HUDEP-2 (cell line): Measurements from ENCODE around the gene KRT34.
"Not testable (repeated sequence)": the region's sequence is repeated elsewhere in the genome, so short reads cannot be mapped to it uniquely, and the experiment has no call there.

Experiments used
- DNase-seq, 76 experiments: peaks; one replicate each; lab custom pipeline; 2025; ENCODE audit not compliant: unreplicated experiment in 76 of 76; lab: John Stamatoyannopoulos, UW

Gene KRT34

DNA sequence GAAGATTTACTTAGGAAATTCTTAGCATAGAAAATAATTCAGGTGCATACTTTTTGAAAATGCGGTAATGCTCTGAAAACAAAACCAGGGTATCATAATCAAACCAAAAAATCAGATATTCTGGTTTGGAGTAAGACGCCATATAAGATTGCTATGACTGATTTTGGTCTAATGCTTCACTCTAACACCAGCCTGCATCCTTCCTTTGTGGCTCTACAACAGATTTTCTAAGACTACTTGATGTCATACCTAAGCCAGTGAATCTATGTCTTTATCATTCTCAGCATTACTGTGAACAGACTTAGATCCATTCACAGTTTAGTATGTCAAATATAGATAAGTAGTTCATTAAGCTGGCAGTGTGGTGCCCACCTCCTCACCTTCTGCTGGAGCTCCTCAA, 13.1 kb downstream of the KRT34 start:
- no peak for DNase-seq

DNA sequence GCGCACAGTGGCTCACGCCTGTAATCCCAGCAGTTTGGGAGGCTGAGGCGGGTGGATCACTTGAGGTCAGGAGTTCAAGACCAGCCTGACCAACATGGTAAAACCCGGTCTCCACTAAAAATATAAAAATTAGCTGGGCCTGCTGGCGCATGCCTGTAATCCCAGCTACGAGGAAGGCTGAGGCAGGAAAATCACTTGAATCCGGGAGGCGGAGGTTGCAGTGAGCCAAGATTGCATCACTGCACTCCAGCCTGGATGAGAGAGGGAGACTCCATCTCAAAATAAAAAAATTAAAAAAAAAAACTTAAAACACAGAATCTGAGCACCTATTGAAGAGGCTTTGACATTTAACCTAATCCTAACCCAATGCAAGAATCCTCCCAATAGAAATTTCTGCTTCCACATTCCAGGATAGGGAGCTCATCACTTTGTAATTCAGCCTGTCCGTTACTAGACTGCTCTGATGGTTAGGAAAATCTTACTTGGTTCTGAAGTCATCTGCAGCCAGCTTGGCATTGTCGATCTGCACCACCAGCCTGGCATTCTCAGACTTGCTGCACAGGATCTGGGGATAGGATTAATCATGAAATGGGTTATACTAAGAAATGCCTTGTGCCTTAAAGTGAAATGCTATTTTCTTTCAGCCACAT, 14.6 kb downstream of the KRT34 start:
- DNase-seq: no peak

DNA sequence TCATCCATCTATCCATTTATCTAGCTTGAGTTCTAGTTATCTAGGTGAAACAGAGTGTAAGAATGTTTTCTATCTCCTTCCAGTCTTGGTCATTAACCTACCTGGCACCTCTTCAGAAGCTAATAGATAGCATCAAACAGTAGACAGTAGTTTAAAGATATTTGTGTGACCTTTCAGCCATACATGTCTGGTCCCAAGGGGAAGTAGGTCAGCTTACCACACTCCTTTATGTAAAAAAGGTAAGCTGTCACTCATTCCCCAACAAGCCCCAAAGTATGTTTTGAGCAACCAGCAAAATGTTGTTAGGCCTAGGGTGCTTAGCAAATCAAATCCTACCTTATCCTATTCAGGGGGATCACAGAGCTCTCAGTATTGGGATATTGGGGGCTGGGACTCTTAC, 16.0 kb downstream of the KRT34 start:
- no peak for DNase-seq

DNA sequence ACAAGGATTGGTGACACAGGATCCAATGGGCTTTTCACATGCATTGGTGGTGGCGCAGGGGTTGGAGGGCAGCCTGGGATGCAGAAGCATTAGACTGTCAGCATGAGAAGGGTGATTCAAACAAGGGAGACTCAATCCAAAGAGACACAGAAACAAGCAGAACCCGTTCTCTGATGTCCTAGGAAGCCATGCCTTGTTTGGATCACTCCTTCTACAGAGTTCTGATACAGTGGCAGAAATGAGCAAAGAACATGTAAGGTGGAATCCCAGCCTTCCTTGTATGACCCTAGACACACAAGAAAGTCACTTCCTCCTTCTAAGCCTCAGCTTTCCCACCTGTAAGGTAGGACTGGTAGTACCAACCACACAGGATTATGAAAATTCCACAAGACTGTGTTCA, 18.2 kb downstream of the KRT34 start:
- no peak for DNase-seq

DNA sequence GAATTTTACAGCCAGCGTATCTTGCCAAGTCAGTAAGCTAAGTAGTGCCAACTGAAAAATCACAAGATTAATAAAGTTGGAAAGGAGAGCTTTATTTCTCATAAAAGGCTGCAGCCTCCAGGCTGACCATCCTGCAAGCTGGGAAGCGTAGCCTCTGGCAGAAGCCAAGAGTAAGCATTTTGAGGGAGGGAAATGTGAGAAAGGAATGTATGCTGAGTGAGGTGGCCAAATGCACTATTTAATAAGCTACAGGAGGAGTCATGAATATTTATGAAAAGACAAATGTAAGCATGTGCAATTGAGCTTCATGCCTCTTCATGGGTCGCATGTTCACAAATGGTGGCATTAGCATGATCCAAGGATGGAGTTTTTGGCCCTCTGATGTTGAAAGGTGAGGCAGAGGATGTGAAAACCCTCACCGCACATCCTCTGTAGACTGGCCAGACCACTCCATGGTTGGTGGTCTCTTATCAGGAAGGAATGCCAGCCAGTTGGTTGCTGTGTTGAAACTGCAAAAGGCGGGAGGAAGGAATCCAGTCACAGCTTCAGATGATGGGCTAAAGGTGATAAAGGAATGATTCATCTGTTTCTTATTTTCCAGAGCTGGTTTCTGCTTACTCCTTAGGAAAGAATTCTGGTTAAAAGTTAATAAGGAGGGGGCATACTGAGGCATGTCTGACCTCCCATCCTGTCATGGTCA, 21.7 kb downstream of the KRT34 start:
- no peak for DNase-seq

DNA sequence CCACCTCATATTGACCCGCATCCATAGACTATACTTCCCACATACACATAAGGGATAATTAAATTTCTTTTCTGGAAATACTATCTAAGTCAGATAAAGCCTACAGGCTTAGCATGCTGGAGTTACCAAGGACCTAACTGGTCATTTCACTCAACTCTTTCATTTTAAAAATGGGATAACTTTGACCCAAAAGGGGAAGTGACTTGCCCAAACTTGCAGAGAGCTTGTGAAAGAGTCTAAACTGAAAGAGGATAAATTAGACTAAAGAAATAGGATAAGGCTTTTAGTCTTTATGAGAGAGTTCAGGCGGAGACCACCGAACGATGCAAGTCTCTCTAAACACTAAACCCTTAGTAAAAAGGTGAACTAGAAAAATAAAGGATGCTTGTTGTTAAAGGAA, 27.6 kb downstream of the KRT34 start:
- DNase-seq: no peak

DNA sequence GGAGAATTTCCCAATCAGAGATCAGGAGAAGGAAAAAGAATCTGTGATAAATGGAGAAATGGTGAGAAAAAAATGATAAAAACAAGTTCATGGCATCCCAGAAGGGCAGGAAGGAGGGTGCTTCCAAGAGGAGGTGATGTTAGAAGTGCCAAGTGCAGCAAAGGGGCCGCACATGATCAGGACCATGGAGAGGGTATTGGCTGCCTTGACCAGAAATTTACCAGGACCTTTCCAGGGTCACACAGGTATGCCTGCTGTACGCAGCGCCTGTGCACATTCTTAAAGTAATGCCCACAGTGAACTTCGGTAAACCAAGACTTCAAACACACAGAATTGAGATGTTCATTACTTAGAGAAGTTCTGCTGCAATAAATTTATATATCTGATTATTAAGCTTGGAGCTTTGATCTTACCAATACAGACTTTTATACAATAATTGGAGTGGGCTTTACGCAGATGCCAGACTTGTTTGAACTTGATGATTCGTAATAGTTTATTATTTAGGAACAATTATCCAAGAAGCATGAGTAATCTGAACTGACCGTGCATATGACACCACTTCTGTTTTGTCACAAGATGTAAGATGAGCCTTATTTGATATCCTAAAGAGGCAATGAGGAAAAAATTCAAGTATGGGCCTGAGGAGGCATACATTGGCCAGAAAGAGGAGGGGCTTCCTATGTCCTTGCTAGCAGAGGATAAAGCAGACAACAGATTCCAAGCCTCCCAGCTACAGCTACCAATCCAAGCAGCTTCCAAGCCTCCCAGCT, 29.3 kb downstream of the KRT34 start:
- DNase-seq: no peak

DNA sequence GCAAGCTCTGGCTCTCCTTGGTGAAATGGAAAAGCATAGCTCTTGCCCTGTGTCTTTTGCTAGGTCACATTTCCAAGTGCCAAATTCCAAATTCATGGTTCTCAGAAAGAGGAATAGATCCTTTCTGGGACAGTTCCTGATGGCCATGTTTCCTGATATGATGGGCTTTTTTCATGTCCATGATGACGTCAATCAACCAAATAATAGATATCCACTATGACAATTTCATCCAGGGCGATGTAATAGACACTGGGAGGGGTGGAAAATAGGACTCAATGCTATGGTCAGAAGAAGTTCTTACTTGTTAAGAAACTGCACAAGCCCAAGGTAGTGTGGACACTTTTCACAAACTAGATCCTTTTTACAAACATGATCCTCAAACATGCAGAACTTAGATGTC, 30.9 kb downstream of the KRT34 start:
- no peak for DNase-seq

DNA sequence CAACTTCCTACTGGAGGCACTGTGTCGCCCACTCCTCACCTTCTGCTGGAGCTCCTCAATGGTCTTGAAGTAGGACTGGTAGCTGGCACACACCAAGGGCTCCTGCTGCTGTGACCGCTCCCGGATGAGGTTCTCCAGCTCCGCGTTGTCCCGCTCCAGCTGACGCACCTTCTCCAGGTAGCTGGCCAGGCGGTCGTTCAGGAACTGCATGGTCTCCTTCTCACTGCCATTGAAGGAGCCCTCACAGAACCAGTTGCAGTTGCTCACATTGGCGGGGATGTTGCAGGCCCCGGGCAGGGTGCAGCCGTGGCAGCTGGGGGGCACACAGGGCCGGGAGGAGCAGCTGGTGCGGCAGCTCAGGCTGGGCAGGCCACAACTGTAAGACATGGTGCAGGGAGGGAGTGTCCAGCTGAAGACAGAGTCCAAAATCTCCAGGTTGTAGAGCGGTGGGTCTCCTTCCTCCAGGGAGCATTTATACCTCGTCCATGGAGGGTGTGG, 31.7 kb downstream of the KRT34 start, which contains the start of gene KRT33A:
KRT33A (minus strand) TSS at position 448 of the 498 bp plus-strand sequence; CDS start at position 387, 61 bp downstream.
- DNase-seq: not testable (repeated sequence)

DNA sequence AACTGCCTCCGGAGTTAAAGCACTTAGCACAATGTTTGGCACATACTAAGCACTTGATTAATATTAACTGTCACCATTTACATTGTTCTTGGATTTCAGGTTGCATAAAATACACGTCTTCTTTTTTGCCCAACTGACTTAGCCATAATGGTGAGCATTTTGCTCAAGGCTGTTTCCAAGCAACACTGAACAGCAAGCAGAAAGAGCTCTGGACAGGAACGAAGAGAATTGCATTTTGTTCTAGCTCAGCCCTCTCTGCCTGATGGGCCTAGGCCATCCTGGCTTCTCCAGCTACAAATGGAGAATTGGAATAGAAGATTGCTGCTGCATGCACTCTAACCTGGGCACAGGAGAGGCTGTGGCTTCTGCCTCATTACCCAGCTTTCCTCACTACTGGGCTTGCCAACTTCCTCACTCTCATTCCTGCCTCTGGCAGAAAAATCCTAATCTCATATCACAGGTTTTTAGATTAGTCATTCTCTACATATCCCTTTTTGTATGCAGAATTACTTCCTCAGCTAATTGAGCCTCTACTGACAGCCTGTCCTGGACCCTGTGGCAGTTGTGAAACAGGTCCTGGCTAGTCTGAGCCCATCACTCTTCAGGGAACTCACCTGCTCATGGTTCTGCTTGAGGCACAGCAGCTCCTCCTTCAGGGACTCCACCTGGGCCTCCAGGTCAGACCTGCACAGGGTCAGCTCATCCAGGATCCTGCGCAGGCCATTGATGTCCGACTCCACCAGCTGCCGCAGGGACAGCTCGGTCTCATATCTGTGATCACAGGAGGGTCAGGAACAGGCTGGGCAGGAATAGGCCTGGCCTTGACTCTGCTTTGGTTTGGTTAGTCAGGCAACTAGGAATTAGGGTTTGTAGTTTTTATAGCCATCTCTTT, 34.0 kb downstream of the KRT34 start:
- DNase-seq: no peak

DNA sequence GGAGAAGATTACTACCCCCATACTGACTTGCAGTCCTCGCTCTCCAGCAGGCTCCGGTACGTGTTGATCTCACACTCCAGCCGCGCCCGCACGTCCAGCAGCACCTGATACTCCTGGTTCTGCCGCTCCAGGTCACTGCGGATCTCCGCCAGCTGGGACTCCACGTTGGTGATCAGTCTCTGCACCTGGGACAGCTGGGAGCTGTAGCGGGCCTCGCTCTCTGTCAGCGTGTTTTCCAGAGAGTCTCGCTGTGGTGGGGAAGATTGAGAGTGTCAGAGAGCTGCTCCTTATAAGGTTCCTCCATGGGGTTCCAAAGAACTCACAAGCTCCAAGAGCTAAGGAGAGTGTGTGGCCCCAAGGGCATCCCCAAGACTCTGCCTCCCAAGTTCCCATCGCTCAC, 35.7 kb downstream of the KRT34 start:
- DNase-seq: not testable (repeated sequence)

DNA sequence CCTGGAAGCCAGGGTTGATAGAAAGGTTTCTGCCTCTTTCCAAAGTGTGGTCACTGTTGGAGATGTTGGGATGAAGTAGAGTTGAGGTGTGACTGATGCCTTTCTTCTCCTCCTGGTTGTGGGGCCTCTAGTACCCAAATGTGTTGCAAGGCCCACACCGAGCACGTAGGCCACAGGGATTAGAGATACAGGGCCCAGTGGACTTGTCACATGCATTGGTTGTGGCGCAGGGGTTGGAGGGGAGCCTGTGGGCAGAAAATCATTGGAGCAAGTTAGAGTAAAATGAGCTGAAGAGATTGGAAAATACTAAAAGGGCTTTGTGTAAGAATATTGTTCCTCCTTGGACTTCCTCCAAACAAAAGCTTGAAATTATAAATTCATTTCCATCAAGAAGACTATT, 36.1 kb downstream of the KRT34 start:
- no peak for DNase-seq

DNA sequence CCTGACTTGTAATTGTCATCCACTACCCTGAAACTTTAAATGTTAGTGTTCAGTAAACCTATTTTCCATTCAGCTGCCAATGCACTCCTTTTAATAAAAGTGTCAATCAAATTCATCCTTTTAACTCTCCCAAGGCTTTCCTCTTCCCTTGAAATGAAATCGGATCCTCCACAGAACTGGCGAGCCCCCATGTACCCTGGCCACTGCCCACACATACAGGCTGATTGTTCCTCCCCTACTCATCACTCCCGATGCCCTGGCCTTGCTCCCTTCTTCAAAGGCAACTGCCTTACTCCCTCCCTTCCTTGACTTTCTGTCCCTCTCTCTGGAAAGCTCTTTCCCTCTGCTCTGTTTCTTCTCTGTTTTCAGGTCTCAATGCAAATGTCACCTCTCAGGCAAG, 39.1 kb downstream of the KRT34 start:
- no peak for DNase-seq

DNA sequence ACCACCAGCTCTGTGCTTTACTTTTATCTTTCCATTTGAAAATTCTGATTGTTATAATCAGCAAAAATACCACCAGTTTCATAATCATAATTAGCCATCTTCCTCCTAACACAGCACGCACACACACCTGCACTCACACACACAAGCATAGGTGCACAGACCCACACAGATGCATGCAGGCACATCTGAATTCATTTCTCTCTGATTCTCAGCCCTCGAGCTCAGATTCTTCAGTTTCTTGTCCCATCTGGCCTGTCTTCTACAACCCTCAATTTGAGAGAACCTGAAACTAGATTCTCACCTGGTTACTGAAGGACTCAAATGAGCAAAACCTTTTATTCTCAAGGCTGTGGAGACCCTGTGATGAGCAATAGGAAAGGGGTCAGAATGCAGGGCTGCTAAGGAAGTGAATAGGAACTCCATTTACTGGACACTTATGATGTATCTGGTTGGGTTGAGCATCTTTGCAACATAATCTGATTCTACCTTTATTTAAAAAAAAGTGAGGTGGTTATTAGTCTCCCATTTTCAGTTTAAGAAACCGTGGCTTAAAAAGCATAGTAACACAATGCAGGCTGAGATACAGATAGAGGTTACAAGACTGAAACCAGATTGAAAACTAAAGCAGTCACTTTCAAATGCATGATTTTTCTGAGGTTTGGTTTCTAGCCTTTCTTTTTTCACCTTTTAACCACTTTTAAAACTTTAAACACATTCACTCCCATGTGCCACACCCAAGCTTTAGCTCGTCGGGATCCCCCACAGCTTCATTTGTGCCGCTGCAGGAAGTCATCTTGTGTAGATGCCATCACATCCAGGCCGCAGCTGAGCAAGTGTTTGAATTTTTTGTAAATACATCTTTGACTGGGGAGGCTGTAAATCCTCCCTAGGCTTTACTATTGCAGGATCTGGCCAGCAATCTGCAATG, 40.9 kb downstream of the KRT34 start:
- DNase-seq: no peak

DNA sequence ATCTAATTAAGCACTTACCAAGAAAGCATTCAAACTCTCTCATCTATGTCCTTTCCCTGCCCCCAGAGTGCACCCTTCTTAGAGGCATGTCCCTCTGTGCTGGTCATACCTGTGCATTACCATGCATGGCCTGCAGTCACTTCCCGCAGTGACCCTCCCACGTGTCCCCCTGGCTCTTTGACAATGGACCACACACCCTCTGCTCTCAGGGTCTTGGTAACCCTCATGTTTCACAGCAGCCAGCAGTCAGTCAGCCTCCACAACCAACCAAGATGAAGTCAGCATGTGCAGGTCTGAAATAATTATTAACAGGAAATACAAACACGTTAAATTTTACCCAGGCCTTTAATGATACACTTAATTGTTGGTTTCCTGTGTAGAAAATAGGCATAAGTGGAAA, 41.6 kb downstream of the KRT34 start:
- no peak for DNase-seq

DNA sequence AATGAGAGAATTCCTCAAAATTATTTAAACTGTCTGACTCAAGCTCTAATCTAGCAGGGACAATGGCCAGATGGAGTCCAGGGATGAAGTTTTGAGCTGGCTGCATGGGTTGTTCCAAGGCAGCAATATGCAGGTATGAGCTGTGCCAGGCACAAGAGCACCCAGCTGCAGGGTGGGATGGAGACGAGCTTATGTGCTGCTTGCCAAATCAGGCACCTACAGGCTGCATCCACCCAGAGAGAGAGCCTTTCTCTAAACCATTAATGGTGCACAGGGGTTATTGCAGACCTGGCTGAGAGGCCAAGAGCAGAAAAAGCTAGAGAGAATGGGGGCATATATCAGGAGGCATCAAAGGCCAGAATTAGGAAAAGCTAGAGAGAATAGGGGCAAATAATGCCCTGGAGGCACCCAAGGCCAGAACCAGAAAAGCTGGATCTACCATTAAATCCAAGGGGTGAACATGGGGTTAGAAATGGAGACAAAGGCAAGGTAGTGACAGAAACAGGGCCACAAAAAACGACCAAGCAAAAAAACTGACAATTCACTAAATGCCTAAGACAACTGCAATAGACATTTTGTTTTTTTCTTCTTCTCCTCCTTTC, 42.4 kb downstream of the KRT34 start:
- no peak for DNase-seq

DNA sequence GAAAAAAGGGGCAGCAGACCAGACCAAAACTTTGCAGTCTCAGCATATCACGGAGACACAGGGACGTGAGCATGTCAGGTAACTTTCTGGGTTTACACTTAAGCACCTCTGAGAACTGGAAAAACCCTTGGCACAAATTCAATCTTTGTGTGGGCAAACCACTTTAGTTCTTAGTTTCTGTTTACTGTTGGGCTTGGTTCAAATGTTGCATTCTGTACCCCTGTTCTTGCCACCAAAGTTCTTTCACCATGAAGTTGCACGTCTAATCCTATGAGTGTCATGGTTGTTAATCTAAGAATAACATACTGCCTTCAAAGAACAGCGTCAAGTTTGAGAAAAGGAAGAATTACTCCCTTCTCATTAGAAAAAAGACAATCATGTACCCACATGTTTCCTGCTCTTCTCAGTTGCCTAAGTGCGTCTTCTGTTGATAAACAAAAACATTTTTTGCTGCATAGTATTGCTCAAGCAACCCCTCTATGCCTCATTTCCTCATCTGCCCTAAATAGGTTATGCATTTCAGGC, 43.1 kb downstream of the KRT34 start:
- DNase-seq: no peak

DNA sequence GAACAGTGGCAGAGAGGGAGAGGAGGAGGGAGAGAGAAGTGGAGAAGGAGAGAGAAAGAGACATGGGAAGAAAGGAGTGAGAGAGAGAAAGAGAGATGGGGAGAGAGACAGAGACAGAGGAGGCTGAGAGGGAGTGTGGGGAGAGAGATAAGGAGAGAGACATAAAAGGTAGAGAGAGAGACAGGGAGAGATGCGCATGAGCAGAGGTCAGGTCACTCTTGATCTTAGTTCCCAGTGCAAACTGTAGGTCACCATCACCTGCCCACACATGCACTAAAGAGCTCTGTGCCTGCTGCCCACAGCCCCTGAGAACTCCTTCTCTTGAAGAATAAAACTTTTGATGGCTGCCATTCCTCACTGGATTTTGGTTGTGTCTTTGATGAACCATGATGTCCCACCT, 46.4 kb downstream of the KRT34 start:
- no peak for DNase-seq
